IMR-90 (cell line): Measurements from ENCODE around the gene TIGD1. TPM values are rescaled to one million over a fixed set of nuclear protein-coding genes. Genes with fewer than 3 reads are reported as not detected.

ENCODE experiments used
- ATAC-seq: fragments of 200-7000 bp; cut with Tn5 transposase; 2 replicates; pipeline ENCODE4 v1.9.1; 2020; ENCODE audit warnings: low read depth, mild to moderate bottlenecking, moderate library complexity
- BruUV-seq: library from RNA; stranded (reverse); fragments of 400-500 nt; replicated peaks from 2 replicates; lab custom pipeline; 2021; lab: Mats Ljungman, UMichigan
- CTCF ChIA-PET: fragments of 300-600 bp; formaldehyde crosslinking; extraction: SDS; loops from one replicate; lab custom pipeline; 2021; ENCODE audit warnings: antibody characterized with exemption; lab: Yijun Ruan, JAX
- POLR2A ChIA-PET: fragments of 300-600 bp; sonication (Branson Sonifier 250); formaldehyde crosslinking; loops from one replicate; lab custom pipeline; 2022; ENCODE audit warnings: antibody characterized with exemption; ENCODE audit not compliant: unreplicated experiment; lab: Charles Lee
- DNase-seq: peaks from one replicate; pipeline ENCODE4 v3.0.0; 2013
- H2AFZ ChIP-seq: replicated peaks from 2 replicates; pipeline ENCODE3; 2013; ENCODE audit warnings: low read length, mild to moderate bottlenecking; ENCODE audit not compliant: poor library complexity
- H2AK5ac ChIP-seq: 2 replicates; pipeline ENCODE4 v1.6.1; 2013; ENCODE audit warnings: low read depth, low read length, inconsistent platforms
- H2AK9ac ChIP-seq: replicated peaks from 2 replicates; pipeline ENCODE3; 2013; ENCODE audit warnings: mild to moderate bottlenecking, low read depth, low read length, moderate library complexity; ENCODE audit not compliant: poor library complexity
- H2BK120ac ChIP-seq: 2 replicates; pipeline ENCODE4 v1.6.1; 2013; ENCODE audit warnings: low read depth, low read length, inconsistent platforms
- H2BK15ac ChIP-seq: 3 replicates; pipeline ENCODE4 v1.6.1; 2013; ENCODE audit warnings: low read depth, low read length, inconsistent platforms
- H2BK20ac ChIP-seq: 2 replicates; pipeline ENCODE4 v1.6.1; 2013; ENCODE audit warnings: low read depth, mild to moderate bottlenecking, inconsistent platforms, low read length, moderate library complexity
- H2BK5ac ChIP-seq: 2 replicates; pipeline ENCODE4 v1.6.1; 2013; ENCODE audit warnings: mild to moderate bottlenecking, low read depth, low read length, inconsistent platforms; ENCODE audit not compliant: poor library complexity, severe bottlenecking
- H3K14ac ChIP-seq: replicated peaks from 2 replicates; pipeline ENCODE4 v1.6.1; 2013; ENCODE audit warnings: low read depth, low read length, inconsistent platforms
- H3K18ac ChIP-seq: 2 replicates; pipeline ENCODE4 v1.6.1; 2013; ENCODE audit warnings: low read depth, low read length, control low read depth
- H3K23ac ChIP-seq: 2 replicates; pipeline ENCODE4 v1.6.1; 2013; ENCODE audit warnings: low read depth, low read length, inconsistent platforms
- H3K27ac ChIP-seq: 2 replicates; pipeline ENCODE4 v1.5.1; 2013; ENCODE audit warnings: mild to moderate bottlenecking, control low read depth, low read length; ENCODE audit not compliant: insufficient read depth
- H3K27me3 ChIP-seq: 2 replicates; pipeline ENCODE4 v1.6.1; 2013; ENCODE audit warnings: low read length; ENCODE audit not compliant: control insufficient read depth, insufficient read depth
- H3K36me3 ChIP-seq: 2 replicates; pipeline ENCODE4 v1.6.1; 2013; ENCODE audit warnings: low read length, mixed read lengths; ENCODE audit not compliant: control insufficient read depth, insufficient read depth
- H3K4ac ChIP-seq: 2 replicates; pipeline ENCODE4 v1.6.1; 2013; ENCODE audit warnings: low read depth, low read length, inconsistent platforms
- H3K4me1 ChIP-seq: 2 replicates; pipeline ENCODE4 v1.6.1; 2013; ENCODE audit warnings: low read length, mixed read lengths; ENCODE audit not compliant: control insufficient read depth, insufficient read depth
- H3K4me2 ChIP-seq: 2 replicates; pipeline ENCODE4 v1.6.1; 2013; ENCODE audit warnings: low read depth, mild to moderate bottlenecking, control low read depth, low read length, moderate library complexity
- H3K4me3 ChIP-seq: 2 replicates; pipeline ENCODE4 v1.5.1; 2013; ENCODE audit warnings: low read depth, mild to moderate bottlenecking, control low read depth, low read length, moderate library complexity; ENCODE audit not compliant: insufficient read depth
- H3K56ac ChIP-seq: 2 replicates; pipeline ENCODE4 v1.6.1; 2013; ENCODE audit warnings: low read length, inconsistent platforms; ENCODE audit not compliant: insufficient read depth; ENCODE audit errors: extremely low read depth
- H3K79me1 ChIP-seq, 2 experiments: 2 replicates each; pipeline ENCODE4 v1.6.1; 2013; ENCODE audit warnings: low read length in 2 of 2, inconsistent platforms in 1 of 2, low read depth in 1 of 2
- H3K9ac ChIP-seq: 2 replicates; pipeline ENCODE4 v1.6.1; 2013; ENCODE audit warnings: low read depth, low read length, control low read depth
- H3K9me1 ChIP-seq: 2 replicates; pipeline ENCODE4 v1.6.1; 2013; ENCODE audit warnings: low read length, inconsistent platforms; ENCODE audit not compliant: insufficient read depth
- H3K9me3 ChIP-seq: 2 replicates; pipeline ENCODE4 v1.6.1; 2013; ENCODE audit warnings: low read length; ENCODE audit not compliant: control insufficient read depth, insufficient read depth
- H4K20me1 ChIP-seq: 2 replicates; pipeline ENCODE4 v1.6.1; 2013; ENCODE audit warnings: low read length, inconsistent platforms; ENCODE audit not compliant: insufficient read depth
- H4K5ac ChIP-seq: 2 replicates; pipeline ENCODE4 v1.6.1; 2013; ENCODE audit warnings: mild to moderate bottlenecking, low read depth, low read length, control low read depth
- H4K8ac ChIP-seq, 2 experiments: 2 replicates each; pipeline ENCODE4 v1.6.1; 2013; ENCODE audit warnings: low read depth in 2 of 2, low read length in 2 of 2, control low read depth in 1 of 2, inconsistent platforms in 1 of 2
- H4K91ac ChIP-seq: 2 replicates; pipeline ENCODE4 v1.6.1; 2013; ENCODE audit warnings: low read depth, low read length, inconsistent platforms; ENCODE audit not compliant: insufficient read depth
- CEBPB ChIP-seq: IDR thresholded peaks from 2 replicates; pipeline ENCODE4 v1.6.1; 2012; ENCODE audit warnings: low read depth, low read length, improper control_type of control experiment
- CTCF ChIP-seq: conservative IDR thresholded peaks from 2 replicates; pipeline ENCODE4 v1.5.1; 2012; ENCODE audit warnings: mild to moderate bottlenecking, low read depth, low read length, improper control_type of control experiment
- ELK1 ChIP-seq: fragments of 150-350 bp; IDR thresholded peaks from 2 replicates; pipeline ENCODE4 v1.6.1; 2016; ENCODE audit warnings: low read depth, mild to moderate bottlenecking, low read length, moderate library complexity, borderline replicate concordance
- FOS ChIP-seq: fragments of 150-350 bp; IDR thresholded peaks from 2 replicates; pipeline ENCODE4 v1.6.1; 2016; ENCODE audit warnings: low read depth, low read length
- MAFK ChIP-seq: IDR thresholded peaks from 2 replicates; pipeline ENCODE4 v1.6.1; 2012; ENCODE audit warnings: low read depth, low read length, improper control_type of control experiment
- NFE2L2 ChIP-seq: fragments of 150-350 bp; IDR thresholded peaks from 2 replicates; pipeline ENCODE4 v1.6.1; 2016; ENCODE audit warnings: low read depth, mild to moderate bottlenecking, low read length
- SMC3 ChIP-seq: fragments of 150-350 bp; IDR thresholded peaks from 2 replicates; pipeline ENCODE4 v1.6.1; 2016; ENCODE audit warnings: low read depth, mild to moderate bottlenecking, antibody characterized with exemption, low read length, moderate library complexity
- WGBS, 2 experiments: methylation state at CpG; one replicate each; pipeline versions ENCODE4 v1.1.5 to v1.1.7; 2013; ENCODE audit warnings: missing lambda C conversion rate in 2 of 2; ENCODE audit not compliant: insufficient read length in 1 of 2; ENCODE audit errors: extremely low coverage in 2 of 2; 5-methylcytosine and 5-hydroxymethylcytosine counted together
- dilution Hi-C: fragments of 300-500 bp; cut with HindIII; formaldehyde crosslinking; loops from one replicate; pipeline ENCODE4 v1.14.3; 2018; ENCODE audit warnings: low sequenced_read_pairs; ENCODE audit not compliant: unreplicated experiment
- in situ Hi-C: fragments of 300-500 bp; cut with MboI; formaldehyde crosslinking; loops from 3 replicates; pipeline ENCODE4 v1.14.3; 2019; ENCODE audit warnings: low sequenced_read_pairs, inconsistent platforms, mixed read lengths
- intact Hi-C: fragments of 100-400 bp; cut with micrococcal nuclease; formaldehyde crosslinking; loops from 2 replicates; pipeline ENCODE4 v1.10.0; 2022
- polyA plus RNA-seq, 3 experiments: library from polyadenylated mRNA; depleted of rRNA; stranded (reverse); fragments of >200 nt; gene quantifications; 2 replicates each; pipeline ENCODE4 v1.2.3, GENCODE V29; 2012; ENCODE audit warnings: low replicate concordance in 1 of 3
- total RNA-seq: library from RNA; depleted of rRNA; stranded (reverse); fragments of >200 nt; gene quantifications from 2 replicates; pipeline ENCODE4 v1.2.3, GENCODE V29; 2012

Gene TIGD1
- total and polyA plus RNA-seq, 2 of the 4 experiments (the other 2 are of a cell fraction): 2.7 to 2.9 TPM

- Histone ChIP-seq H3K4me2 (no peak overlapping the region; the same call in 1 of the 2 replicates), H3K4ac (no peak overlapping the region), H2BK20ac (no peak overlapping the region), H3K9me1 (peaks cover 6% of the 10 kb centered on the region; the same call in 1 of the 2 replicates), H3K4me3 (no peak overlapping the region), H3K23ac (no peak overlapping the region), H3K27me3 (no peaks in the 10 kb centered on the region), H3K4me1 (peaks cover 6% of the 10 kb centered on the region; the same call in 1 of the 2 replicates), H4K8ac (no peak overlapping the region), H2BK15ac (no peak overlapping the region), H3K56ac (no peak overlapping the region), H3K79me1 (peaks cover 0 to 11% of the 10 kb centered on the region in 2 experiments; a peak in 1 of 4 replicates), H2AFZ (no peak overlapping the region), H4K5ac (no peak overlapping the region), H3K14ac (no peak overlapping the region), H3K18ac (no peak overlapping the region), H2AK9ac (no peak overlapping the region), H3K9ac (no peak overlapping the region), H4K20me1 (no peaks in the 10 kb centered on the region), H3K27ac (no peak overlapping the region), H4K91ac (no peak overlapping the region), H2BK120ac (no peak overlapping the region), H2BK5ac (no peak overlapping the region), H3K9me3 (no peaks in the 10 kb centered on the region), H3K36me3 (peaks cover 6% of the 10 kb centered on the region; the same call in 1 of the 2 replicates), H2AK5ac (no peak overlapping the region)
- ChIA-PET CTCF (no interaction called here), POLR2A (no interaction called here)
- no TSS peak for BruUV-seq
- dilution Hi-C loops (no loop called here), intact Hi-C loops (no loop called here), in situ Hi-C loops (no loop called here)
- no peak for TF ChIP-seq NFE2L2
- no peak for TF ChIP-seq CTCF
- TF ChIP-seq CEBPB: peak; percentile 45; the same call in 1 of the 2 replicates
- TF ChIP-seq FOS: no peak
- TF ChIP-seq ELK1: no peak
- peak; percentile 62 for TF ChIP-seq MAFK
- TF ChIP-seq SMC3: no peak
- ATAC-seq (peak; percentile 50), DNase-seq (peak; percentile 69)
- 50% methylated on average over 1 of the region's 2 CpGs; no CpG with 5 or more reads in 1 of the 2 experiments for WGBS, 2 experiments
Measured at GRCh38 chr2:232576995-232577394, 26.6 kb upstream of the TIGD1 start.
